Stimulated activated naive B cell treated with anti-CD40 and anti-IgM and Interleukin-4, amounts not matched to agents 10 μg/mL and 1 μg/mL and 100 μg/mL, for 72 hours (primary cell): Measurements from ENCODE around the gene CDH23.

Source experiments
- ATAC-seq, 2 donors: fragments of 150-1000 bp; cut with Tn5 transposase; replicated peaks; 2 replicates each; pipeline ENCODE4 v1.10.0; 2021; ENCODE audit warnings: moderate library complexity in 1 of 2
- DNase-seq: peaks from one replicate; pipeline ENCODE4 v3.0.0; 2021
- H3K27ac Mint-ChIP-seq: one replicate; pipeline ENCODE4 v1.8.0; 2022; ENCODE audit warnings: mild to moderate bottlenecking, mixed read lengths
- H3K27me3 Mint-ChIP-seq, 2 donors: one replicate each; pipeline ENCODE4 v1.8.0; 2022; ENCODE audit warnings: mixed read lengths in 2 of 2
- H3K36me3 Mint-ChIP-seq, 2 donors: one replicate each; pipeline ENCODE4 v1.8.0; 2022; ENCODE audit warnings: mixed read lengths in 2 of 2, mild to moderate bottlenecking in 1 of 2
- H3K4me1 Mint-ChIP-seq, 2 donors: one replicate each; pipeline ENCODE4 v1.8.0; 2022; ENCODE audit warnings: mixed read lengths in 2 of 2, mild to moderate bottlenecking in 1 of 2
- H3K4me3 Mint-ChIP-seq, 2 donors: one replicate each; pipeline ENCODE4 v1.8.0; 2022; ENCODE audit warnings: mild to moderate bottlenecking in 2 of 2, mixed read lengths in 2 of 2, moderate library complexity in 1 of 2
- H3K9me3 Mint-ChIP-seq, 2 donors: one replicate each; pipeline ENCODE4 v1.8.0; 2022; ENCODE audit warnings: mixed read lengths in 2 of 2, mild to moderate bottlenecking in 1 of 2

CDH23 gene

DNA sequence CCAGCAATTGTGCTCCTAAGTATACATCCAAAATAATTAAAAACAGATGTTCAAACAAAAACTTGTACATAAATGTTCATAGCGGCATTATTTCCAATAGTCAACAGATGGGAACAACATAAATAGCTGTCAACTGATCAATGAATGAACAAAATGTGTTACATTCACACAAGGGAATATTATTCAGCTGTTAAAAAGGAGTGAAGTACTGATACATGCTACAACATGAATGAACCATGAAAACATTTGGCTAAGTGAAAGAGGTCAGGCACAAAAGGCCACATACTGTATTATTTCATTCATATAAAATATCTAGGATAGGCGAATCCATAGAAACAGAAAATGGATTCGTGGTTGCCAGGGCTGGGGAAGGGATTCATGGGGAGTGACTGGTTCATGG, 109.1 kb downstream of the CDH23 start:
- no peak overlapping the region for H3K27ac Mint-ChIP-seq
- no peak overlapping the region for H3K4me3 Mint-ChIP-seq
- DNase-seq, result no peak
- H3K4me1 Mint-ChIP-seq, result no peaks in the 10 kb centered on the region
- no peaks in the 10 kb centered on the region for H3K36me3 Mint-ChIP-seq
- peaks cover 11 to 12% of the 10 kb centered on the region in 2 donors for H3K27me3 Mint-ChIP-seq
- ATAC-seq, result no peak
- H3K9me3 Mint-ChIP-seq, result no peaks in the 10 kb centered on the region

DNA sequence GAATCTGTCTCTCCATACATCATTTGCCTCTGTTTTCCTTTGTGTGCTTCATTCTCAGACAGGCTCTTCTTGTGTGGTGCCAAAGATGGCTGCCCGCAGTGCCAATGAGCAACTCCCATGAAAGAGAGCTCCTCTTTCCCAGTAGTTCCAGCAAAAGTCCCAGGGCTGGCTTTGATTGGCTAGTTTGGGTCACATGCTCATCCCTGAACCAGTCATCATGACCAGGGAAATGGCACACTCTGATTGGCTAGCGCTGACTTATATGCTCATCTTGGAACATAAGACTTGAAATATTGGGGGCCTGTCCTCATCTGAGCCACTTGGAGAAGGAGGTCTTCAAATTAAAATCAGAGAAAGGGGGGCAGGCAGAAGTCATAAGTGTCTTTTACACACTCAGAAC, 112.7 kb downstream of the CDH23 start:
- Mint-ChIP-seq H3K27me3 (peaks cover 6 to 20% of the 10 kb centered on the region in 2 donors), H3K4me1 (no peaks in the 10 kb centered on the region), H3K27ac (no peak overlapping the region), H3K36me3 (no peaks in the 10 kb centered on the region), H3K4me3 (no peak overlapping the region), H3K9me3 (no peaks in the 10 kb centered on the region)
- DNase-seq (no peak), ATAC-seq (no peak)

DNA sequence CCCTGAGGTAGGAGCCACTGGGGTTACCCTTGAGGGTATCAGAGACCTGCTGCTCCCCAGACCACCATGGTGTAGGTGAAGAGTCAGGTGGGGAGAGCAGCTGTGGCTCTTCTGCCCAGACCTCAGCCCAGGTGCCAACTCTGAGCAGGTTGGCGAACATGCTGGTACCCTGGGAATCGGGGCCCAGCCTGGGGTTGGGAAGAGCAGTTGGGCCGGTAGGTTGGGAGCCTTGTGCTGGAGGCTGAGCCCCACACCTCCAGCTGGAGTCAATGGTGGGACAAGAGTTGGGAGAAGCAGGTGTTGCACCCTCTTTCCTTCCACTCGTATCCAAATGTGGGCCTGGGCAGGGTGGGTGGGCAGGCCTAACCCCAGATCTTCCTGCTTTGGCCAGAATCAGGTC, 114.5 kb downstream of the CDH23 start:
- Mint-ChIP-seq H3K27me3 (peaks cover under 1 to 14% of the 10 kb centered on the region in 2 donors), H3K4me1 (no peaks in the 10 kb centered on the region), H3K36me3 (no peaks in the 10 kb centered on the region), H3K9me3 (no peaks in the 10 kb centered on the region), H3K4me3 (no peak overlapping the region), H3K27ac (no peak overlapping the region)
- no peak for ATAC-seq
- no peak for DNase-seq

DNA sequence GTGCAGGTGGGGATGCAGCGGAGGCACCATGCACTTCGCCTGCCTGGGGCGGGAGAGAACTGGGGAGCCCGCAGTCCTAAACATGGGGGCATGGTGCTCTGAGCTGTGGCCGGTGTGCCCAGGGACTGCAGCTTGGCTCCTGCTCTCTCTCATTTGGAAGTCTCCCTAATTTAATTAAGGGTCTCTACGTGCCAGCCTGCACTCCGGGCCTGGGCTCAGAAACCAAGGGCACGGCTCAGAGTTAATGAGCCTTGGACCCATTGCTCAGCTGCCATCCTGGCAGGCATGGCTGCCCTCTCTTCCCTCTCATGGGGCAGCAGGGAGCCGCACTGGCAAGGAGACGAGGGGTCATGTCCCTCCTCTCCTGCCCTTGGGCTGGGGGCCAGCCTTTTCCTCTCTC, 115.6 kb downstream of the CDH23 start:
- no peaks in the 10 kb centered on the region for H3K36me3 Mint-ChIP-seq
- no peaks in the 10 kb centered on the region for H3K4me1 Mint-ChIP-seq
- DNase-seq, result no peak
- no peak for ATAC-seq
- H3K27ac Mint-ChIP-seq, result no peak overlapping the region
- H3K9me3 Mint-ChIP-seq, result no peaks in the 10 kb centered on the region
- H3K27me3 Mint-ChIP-seq, result peaks cover 0 to 9% of the 10 kb centered on the region in 2 donors
- H3K4me3 Mint-ChIP-seq, result no peak overlapping the region

DNA sequence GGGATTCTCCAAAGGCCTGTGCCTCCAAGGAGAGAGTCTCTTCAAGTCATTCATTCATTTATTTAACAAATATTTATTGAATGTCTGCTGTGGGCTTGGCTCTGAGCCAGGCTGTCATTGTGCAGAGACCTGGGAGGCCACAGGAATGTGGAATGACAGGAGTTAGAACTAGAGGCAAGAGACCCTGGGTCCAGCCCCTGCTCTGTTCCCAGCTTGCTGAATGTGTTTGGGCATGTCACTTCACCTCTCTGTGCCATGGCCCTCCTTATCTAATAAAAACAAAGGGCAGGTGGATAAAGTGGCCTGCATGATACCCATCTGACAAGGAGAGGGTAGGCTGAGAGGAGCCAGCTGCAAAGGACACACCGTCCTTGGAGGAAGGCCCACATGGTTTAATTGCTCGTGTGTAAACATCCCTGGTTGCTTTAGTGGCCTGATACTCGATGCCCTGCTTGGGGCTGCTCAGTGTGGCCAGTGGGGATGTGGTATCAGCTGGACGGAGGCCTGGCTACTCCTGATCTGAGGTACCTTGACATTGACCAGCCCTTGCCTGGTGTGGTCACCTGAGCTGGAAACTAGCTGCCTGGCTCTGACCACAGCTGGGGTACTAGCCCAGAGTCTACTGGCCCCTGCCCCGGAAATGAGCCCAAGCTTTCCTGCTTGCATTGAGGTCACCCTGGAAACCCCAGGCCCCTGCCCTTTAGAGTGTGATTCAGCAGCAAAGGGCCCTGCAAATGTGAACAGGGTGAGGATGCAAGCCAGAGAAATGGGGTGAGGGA, 116.2 kb downstream of the CDH23 start:
- H3K27me3 Mint-ChIP-seq, result peaks cover 0 to 9% of the 10 kb centered on the region in 2 donors
- H3K36me3 Mint-ChIP-seq, result no peaks in the 10 kb centered on the region
- H3K27ac Mint-ChIP-seq, result no peak overlapping the region
- DNase-seq (no peak), ATAC-seq (no peak)
- no peak overlapping the region for H3K4me3 Mint-ChIP-seq
- no peaks in the 10 kb centered on the region for H3K4me1 Mint-ChIP-seq
- no peaks in the 10 kb centered on the region for H3K9me3 Mint-ChIP-seq

DNA sequence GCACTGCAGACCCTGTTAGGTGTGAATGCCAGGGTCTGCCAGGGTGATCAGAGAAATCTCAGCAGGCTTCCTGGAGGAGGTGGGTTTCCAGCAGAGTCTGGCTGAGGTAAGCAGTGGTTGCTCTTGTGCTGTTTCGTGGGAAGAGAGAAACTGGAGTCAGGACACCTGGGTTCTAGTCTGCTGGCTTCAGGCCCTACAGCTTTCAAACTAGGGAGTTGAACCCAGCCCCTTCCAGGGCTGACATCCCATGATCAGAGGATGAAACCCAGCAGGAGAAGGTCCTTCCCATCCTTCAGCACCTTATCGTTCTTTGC, 116.8 kb downstream of the CDH23 start:
- Mint-ChIP-seq H3K4me3 (no peak overlapping the region), H3K27me3 (peaks cover 0 to 9% of the 10 kb centered on the region in 2 donors), H3K4me1 (no peaks in the 10 kb centered on the region), H3K27ac (no peak overlapping the region), H3K36me3 (no peaks in the 10 kb centered on the region), H3K9me3 (no peaks in the 10 kb centered on the region)
- no peak for DNase-seq
- no peak for ATAC-seq

DNA sequence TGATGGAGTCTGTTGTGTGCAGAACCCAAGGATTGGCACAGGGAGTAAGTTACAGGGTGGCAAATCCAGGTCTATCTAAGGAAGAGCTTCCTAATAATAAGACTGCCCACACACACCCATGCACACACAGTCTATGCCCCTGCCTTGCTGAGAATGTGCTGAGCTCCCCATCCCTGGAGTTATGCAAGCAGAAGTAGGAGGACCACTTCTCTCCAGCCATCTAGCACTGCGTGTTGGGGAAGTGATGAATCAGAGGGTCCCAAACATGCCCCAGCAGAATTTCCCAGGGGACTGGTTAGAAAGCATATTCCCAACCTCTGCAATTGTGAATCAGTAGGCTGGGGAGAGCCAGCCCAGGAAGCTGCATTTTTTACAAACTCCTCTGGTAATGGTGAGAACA, 117.2 kb downstream of the CDH23 start:
- no peak overlapping the region for H3K4me3 Mint-ChIP-seq

DNA sequence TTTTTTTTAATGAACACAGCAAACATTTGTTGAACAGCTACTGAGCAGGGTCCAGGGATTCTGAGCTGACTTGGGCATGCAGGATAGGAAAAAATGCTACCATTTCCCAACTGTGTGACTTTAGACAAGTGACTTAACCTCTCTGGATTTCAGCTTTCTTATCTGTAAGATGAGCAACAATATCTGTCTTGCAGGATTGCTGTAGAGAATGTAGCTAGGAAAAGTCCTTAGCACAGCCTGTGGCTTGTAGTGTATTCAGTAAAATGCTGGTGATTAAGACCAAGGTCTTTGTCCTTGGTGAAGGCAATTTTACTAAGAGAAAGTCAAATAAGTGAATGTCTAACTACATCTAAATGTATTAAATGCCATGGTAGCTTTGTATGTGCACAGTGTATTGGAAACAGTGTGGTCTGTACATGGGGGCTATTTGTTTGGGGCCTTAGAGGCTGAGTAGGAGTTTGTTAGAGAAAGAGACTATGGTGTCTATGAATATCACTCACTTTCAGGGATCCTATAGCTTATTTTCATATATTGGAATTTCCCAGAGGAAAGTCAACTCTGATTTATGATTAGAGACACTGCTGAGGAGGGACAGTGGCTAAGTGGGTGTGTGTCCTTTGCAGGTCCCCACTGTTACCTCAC, 118.9 kb downstream of the CDH23 start:
- Mint-ChIP-seq H3K4me3 (no peak overlapping the region), H3K4me1 (no peaks in the 10 kb centered on the region), H3K27me3 (peaks cover 0 to 9% of the 10 kb centered on the region in 2 donors), H3K36me3 (no peaks in the 10 kb centered on the region), H3K9me3 (no peaks in the 10 kb centered on the region), H3K27ac (no peak overlapping the region)
- DNase-seq (no peak), ATAC-seq (no peak)

More for the DNA sequence above, 117.2 kb downstream of the CDH23 start:
- no peak for DNase-seq
- Mint-ChIP-seq H3K27me3 (peaks cover 0 to 9% of the 10 kb centered on the region in 2 donors), H3K36me3 (no peaks in the 10 kb centered on the region), H3K4me1 (no peaks in the 10 kb centered on the region), H3K9me3 (no peaks in the 10 kb centered on the region), H3K27ac (no peak overlapping the region)
- no peak for ATAC-seq

DNA sequence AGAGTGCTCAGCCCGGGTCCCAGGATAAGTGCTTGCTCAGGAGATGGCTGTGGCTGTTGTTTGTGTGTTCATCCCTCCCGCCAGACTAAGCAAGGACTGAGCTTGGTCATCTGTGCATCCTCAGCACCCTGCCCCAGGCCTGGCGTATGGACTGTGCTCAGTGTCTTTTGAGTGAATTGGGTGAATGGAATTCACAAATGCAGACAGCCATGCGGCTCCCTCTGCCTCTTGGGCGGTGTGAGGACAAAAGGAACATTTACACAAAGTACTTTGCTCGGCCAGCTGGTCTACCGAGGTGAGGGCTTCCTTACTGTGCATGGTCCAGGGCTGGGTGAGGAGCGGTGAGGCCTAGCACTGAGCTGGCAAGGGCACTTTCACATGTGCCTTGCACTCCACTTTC, 120.2 kb downstream of the CDH23 start:
- ATAC-seq, result no peak
- Mint-ChIP-seq H3K27me3 (peaks cover 0 to 19% of the 10 kb centered on the region in 2 donors), H3K27ac (no peak overlapping the region), H3K9me3 (no peaks in the 10 kb centered on the region), H3K36me3 (no peaks in the 10 kb centered on the region), H3K4me1 (no peaks in the 10 kb centered on the region), H3K4me3 (no peak overlapping the region)
- DNase-seq, result no peak

DNA sequence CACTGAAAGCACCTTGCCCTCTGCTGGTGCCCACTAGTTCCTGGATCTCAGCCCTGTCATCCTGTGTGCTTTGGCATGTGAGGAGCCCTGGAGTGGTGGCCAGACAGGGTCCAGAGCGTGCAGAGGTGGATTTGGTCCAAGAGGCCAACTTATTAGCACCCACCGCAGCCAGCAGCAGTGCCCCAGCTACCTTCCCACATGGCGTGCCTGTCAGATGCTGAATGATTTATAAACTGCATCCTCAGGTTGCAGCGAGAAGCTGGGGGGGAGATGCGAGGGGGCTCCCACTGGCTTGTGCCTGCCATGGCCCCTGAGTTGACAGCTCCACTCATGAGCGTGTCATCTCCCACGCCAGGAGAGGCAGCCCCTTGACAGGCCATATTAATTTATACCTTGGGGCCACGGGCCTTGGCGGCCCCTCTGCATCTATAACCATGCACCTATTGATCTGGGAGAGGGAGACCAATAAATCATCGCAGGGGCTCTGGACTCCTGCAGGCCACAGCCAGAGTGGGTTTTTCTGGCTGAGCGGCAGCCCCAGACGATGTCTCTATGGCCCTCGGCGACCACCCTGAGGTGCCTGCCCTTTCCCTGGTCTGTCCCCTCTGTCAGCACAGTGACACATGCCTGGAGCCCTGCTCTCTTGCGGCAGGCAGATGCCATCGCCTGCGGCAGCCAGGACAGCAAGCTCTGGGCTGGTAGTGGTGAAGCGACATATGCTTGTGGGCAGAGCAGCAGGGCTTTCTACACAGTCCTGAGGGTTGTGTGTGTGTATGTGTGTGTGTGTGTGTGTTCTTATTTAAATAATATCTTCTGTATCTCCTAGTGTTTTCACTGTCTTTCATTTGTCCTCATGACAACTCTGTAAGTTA, 120.8 kb downstream of the CDH23 start:
- DNase-seq, result no peak
- Mint-ChIP-seq H3K9me3 (no peaks in the 10 kb centered on the region), H3K27ac (no peak overlapping the region), H3K4me3 (no peak overlapping the region), H3K36me3 (no peaks in the 10 kb centered on the region), H3K27me3 (peaks cover 0 to 19% of the 10 kb centered on the region in 2 donors), H3K4me1 (no peaks in the 10 kb centered on the region)
- ATAC-seq, result no peak

DNA sequence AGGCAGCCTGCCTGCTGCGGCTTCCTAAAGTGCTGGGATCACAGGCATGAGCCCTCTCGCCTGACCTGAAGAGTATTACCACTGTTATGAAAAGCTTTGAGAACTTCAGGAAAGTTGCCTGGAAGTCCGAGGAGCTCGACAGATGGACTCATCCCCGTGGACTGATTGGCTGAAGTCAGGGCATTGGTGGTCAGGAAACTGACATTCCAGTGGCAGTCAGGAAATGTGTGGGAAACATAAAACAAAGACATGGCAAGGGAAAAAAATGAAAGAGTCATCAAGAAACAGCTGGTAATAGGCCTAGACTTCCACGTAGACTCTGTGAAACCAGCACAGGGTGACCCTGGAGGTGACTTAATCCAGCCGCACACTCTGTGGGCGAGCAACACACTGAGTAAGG, 123.3 kb downstream of the CDH23 start:
- DNase-seq, result no peak
- Mint-ChIP-seq H3K27me3 (peaks cover 17 to 25% of the 10 kb centered on the region in 2 donors), H3K9me3 (no peaks in the 10 kb centered on the region), H3K27ac (no peak overlapping the region), H3K4me3 (no peak overlapping the region), H3K36me3 (no peaks in the 10 kb centered on the region), H3K4me1 (no peaks in the 10 kb centered on the region)
- ATAC-seq, result no peak

DNA sequence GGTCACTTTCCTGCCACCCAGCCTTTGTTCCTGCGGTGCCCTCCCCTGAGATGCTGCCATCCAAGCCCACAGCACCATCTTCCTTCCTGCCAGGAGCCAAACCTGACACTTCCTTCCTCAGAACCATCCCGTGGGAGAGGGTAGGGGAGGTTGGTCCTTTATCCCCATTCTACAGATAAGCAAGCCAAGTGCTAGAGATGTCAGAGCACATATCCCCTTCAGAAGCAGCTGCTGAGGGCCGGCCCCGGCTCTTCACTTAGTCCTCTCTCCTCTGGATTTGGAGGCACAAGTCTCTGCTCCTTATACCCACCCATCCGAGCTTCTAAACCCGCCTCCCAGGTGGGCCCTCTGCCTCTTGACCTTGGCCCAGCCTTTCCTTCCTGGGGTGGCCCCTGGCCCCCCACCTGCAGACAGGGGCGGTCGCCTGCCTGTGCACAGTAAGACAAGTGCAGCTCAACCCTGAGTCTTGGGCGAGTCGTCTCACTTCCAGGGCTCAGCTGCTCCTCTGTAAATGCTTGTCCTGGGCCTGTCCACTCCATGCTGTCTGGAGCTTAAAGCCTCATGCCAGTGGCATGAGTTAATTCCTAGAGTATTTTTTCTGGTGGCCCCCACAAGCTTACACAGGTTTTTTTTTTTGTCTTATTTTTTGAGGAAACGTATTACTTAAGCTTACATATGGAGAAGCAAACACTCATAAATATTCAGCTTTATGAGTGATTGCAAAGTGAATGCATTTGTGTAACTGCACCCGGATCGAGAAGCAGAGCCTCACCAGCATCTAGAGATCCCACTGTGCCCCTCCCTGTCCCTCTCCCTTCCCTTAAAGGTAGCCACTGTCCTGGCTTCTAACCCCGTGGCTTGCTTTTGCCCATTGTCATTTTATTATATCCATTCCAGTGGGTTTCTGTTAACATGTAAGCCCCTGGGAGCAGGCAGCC, 125.1 kb downstream of the CDH23 start:
- no peaks in the 10 kb centered on the region for H3K9me3 Mint-ChIP-seq
- H3K27me3 Mint-ChIP-seq, result peaks cover 17 to 25% of the 10 kb centered on the region in 2 donors
- H3K36me3 Mint-ChIP-seq, result no peaks in the 10 kb centered on the region
- H3K4me3 Mint-ChIP-seq, result no peak overlapping the region
- no peak for ATAC-seq
- no peak for DNase-seq
- H3K27ac Mint-ChIP-seq, result no peak overlapping the region
- H3K4me1 Mint-ChIP-seq, result peaks cover 3 to 6% of the 10 kb centered on the region in 2 donors

DNA sequence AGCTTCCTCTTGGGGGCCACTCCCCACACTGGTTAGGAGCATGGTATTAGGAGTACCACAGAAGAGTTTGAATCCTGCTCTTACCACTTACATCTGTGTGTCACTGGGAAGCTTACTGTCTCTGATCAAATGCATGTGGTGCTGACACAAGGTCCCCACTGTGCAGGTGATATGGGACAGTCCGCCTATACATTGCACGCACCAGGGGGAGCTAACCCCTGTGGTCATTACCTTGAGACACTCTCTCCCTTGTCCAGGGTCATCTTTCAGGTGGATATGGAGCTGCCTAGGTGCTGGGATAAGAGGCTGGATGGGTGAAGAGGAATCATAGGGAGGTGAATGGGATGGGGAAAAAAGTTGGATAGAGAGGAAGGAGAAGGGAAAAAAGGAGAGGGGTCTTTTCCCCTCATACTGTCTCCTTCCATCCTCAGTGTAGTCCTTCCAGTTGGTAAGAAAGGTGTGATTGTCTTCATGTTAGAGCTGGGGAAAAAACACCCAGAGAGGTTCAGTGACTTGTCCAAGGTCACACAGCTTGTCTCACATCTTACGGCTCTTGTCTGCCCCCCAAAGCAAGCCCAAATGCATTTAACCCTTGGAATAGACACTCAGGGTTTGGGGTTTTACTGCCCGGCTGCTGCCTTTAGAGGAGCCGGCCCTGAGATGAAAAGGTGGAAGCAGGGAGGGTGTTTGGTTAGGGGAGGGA, 125.9 kb downstream of the CDH23 start:
- H3K27me3 Mint-ChIP-seq, result peaks cover 17 to 25% of the 10 kb centered on the region in 2 donors
- no peaks in the 10 kb centered on the region for H3K36me3 Mint-ChIP-seq

More for the DNA sequence above, 125.9 kb downstream of the CDH23 start:
- Mint-ChIP-seq H3K4me1 (peaks cover 3 to 6% of the 10 kb centered on the region in 2 donors), H3K9me3 (no peaks in the 10 kb centered on the region), H3K4me3 (no peak overlapping the region), H3K27ac (no peak overlapping the region)
- no peak for DNase-seq
- ATAC-seq, result no peak
